C4-2B (cell line): Measurements from ENCODE around the gene SOX18.

Source experiments
- H3K27ac ChIP-seq: fragments of 450-650 bp; 2 replicates; pipeline ENCODE4 v1.5.1; 2017
- CTCF ChIP-seq: fragments of 450-650 bp; conservative IDR thresholded peaks from 2 replicates; pipeline ENCODE4 v1.5.1; 2017; ENCODE audit warnings: mild to moderate bottlenecking
- ZFX ChIP-seq: fragments of 450-650 bp; IDR thresholded peaks from 2 replicates; pipeline ENCODE4 v1.6.1; 2017

SOX18 gene

DNA sequence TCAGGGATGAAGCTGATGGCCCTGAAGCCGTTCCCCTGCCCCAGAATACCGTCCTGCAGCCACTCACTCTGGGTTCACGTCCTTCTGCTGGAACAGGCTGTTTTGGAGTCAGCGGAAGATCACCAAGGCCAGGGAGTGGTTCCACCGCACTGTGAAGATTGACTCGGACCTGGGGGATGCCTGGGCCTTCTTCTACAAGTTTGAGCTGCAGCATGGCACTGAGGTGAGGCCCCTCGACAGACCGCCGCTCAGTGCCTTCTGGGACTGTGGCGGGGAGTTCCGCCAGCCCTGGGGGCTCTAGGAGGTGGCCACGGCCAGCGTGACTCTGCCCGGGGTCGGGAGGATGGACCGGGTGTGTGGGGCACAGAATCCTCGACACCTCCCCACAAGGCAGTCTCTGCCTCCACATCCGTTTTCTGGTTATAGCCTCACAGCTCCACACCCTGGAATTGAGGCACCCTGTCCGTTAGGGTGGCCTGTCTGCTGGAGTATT, 17.6 kb downstream of the SOX18 start:
- TF ChIP-seq ZFX (no peak), CTCF (no peak)
- H3K27ac ChIP-seq, result no peak overlapping the region

DNA sequence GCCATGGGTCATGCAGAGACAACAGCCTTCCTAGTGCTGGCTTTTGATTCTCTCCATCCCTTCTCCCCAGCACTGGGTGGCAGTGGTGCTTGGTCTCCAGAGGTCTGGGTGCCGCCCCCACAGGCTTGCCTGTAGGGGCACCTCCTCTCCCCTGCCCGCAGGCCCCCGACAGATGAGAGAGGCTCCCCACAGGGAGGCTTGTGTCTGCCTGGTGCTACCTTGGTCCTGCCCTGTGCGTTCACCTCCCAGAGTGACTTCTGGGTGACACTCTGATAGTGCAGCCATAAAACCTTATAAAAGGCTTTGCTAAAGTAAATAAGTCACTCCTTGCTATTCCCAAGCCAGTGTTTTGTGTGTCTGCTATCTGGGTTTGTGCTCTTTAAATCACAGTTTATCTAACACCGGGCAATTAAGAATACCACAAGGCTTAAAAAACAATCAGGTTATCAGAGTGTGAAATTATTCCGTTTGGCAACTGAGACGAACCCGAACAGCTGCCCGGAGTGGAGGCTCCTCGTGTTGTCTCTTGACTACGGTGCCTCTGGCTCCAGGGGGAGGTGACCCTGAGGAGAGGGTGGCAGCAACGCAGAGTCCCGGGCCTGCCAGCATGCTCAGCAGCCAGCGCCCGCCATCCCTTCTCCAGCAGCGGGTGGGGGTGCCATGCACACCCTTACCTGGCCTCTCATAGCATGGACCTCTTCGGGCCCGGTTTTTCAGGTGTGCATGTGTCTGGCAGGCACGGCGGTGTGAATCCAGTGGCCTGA, 18.9 kb downstream of the SOX18 start:
- no peak overlapping the region for H3K27ac ChIP-seq
- TF ChIP-seq ZFX (no peak), CTCF (no peak)

DNA sequence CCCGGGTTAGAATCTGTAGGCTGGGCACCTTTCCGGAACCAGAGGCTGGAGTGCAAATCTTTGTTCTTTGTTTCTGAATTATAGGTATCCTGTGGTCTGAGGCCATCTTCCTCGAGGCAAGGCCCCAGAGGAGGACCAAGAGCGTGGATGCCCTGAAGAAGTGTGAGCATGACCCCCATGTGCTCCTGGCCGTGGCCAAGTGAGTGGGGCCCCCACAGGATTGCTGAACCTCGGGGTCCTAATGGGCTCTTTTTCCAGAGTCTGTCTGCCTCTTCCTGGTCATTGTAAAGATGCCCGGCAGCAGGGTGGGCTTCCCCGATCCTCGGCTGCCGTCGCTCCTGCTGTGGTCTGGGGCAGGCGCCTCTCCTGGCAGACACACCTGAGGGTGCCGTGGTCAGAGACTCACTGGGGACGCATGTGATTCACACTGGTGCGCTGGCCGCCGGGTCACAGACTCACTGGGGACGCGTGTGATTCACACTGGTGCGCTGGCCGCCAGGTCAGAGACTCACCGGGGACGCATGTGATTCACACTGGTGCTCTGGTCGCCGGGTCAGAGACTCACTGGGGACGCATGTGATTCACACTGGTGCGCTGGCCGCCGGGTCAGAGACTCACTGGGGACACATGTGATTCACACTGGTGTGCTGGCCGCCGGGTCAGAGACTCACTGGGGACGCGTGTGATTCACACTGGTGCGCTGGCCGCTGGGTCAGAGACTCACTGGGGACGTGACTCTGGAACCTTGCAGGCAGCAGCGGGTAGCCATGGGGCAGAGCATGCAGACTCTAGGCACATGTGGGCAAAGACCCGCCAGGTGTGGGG, 19.9 kb downstream of the SOX18 start:
- TF ChIP-seq CTCF, result no peak
- H3K27ac ChIP-seq, result no peak overlapping the region

DNA sequence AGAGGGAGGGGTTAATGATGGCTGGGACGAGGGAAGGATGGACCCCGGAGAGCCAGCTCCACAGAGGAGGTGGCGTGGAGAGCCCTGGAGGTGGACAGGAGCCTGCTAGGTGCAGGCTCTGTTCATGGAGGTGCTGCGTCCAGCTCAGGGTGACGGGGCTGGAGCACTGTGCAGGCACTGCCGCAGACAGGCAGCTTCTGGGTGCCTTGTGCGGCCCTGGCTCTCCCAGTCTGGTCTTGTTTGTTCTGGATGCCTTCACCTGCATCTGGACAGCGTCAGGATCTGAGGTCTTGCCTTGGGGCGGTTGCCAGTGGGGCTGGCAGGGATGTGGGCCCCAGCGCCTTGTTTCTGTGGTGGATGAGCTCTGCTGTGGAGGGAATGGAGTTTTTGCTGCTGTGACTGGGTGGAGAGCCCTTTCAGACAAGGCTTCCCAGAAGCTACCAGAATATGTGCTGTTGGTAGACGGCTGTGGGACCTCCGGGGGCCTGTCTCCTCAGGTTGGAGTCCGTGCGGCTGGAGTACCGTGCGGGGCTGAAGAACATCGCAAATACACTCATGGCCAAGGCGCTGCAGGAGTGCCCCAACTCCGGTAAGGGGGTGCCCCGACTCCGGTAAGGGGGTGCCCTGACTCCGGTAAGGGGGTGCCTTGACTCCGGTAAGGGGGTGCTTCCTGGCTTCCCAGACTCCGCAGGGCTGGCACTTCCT, 21.3 kb downstream of the SOX18 start:
- no peak overlapping the region for H3K27ac ChIP-seq
- no peak for TF ChIP-seq CTCF
- TF ChIP-seq ZFX, result no peak

- H3K27ac ChIP-seq, result no peak overlapping the region
- no peak for TF ChIP-seq CTCF
- TF ChIP-seq ZFX, result no peak
Observed at GRCh38 chr20:64025826-64026412, 23.5 kb downstream of the SOX18 start.

DNA sequence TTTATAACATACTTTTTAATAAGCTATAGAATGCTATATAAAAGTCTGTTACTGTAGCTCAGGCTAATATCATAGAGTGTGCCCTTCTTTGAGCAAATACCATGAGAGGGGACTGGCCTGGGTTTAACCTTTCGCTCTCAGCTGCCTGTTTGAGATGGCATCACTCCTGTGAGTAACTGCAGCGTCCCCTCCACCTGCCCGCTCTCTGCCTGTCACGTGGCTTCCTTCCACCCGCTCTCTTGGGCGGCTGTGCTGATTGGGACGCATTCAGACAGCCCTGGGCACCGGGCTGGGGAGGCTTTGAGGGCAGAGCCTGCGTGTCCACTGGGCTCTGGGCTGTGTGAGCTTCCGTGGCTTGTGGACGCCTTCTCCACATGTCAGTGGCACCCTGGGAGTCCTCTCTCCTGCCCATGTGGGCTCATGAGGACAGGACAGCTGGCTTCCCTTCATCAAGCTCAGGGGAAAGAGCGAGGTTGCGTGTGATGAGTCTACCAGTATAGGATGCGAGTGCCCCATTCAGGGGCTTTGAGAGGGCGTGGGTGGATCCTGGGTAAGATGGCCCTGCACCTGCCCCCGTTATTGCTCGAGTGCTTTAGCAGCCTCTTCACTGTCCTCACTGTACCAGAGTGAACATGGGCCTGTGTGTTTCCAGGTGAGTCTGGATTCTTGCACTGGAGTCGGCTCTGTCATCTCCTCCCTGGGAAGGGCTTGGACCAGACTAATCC, 24.2 kb downstream of the SOX18 start:
- no peak overlapping the region for H3K27ac ChIP-seq
- TF ChIP-seq CTCF, result no peak
- TF ChIP-seq ZFX, result no peak
